H1 (cell line): ENCODE measurements around the gene PLA2G4E. TPM values are rescaled to one million over a fixed set of nuclear protein-coding genes. Genes with fewer than 3 reads are reported as not detected.

Experiments
- ASH2L ChIP-seq: fragments of 200-600, 300-600 bp; sonication (generic); IDR thresholded peaks from one replicate; pipeline ENCODE4 v1.7.1; 2017; ENCODE audit warnings: low read length
- HDAC2 ChIP-seq, 2 experiments: fragments of 300-600 bp in 1 of 2; sonication (generic) in 1 of 2; IDR thresholded peaks; 2 replicates each; pipeline ENCODE4 v1.6.1; 2011 to 2012; ENCODE audit warnings: low read depth in 2 of 2, low read length in 2 of 2, mild to moderate bottlenecking in 2 of 2, moderate library complexity in 2 of 2, borderline replicate concordance in 1 of 2, inconsistent platforms in 1 of 2
- JUN ChIP-seq: IDR thresholded peaks from 2 replicates; pipeline ENCODE4 v1.6.1; 2011; ENCODE audit warnings: low read depth, mild to moderate bottlenecking, improper control_type of control experiment, low read length
- RXRA ChIP-seq: IDR thresholded peaks from 2 replicates; pipeline ENCODE4 v1.6.1; 2011; ENCODE audit warnings: low read depth, mild to moderate bottlenecking, low read length, moderate library complexity; ENCODE audit not compliant: insufficient read depth
- SAP30 ChIP-seq: fragments of 300-600 bp; sonication (generic); IDR thresholded peaks from 2 replicates; pipeline ENCODE4 v1.7.1; 2012; ENCODE audit warnings: low read length, moderate library complexity, mild to moderate bottlenecking, inconsistent platforms; ENCODE audit not compliant: insufficient read depth, insufficient replicate concordance
- polyA plus RNA-seq, 7 experiments: library from polyadenylated mRNA; depleted of rRNA in 3 of 7; stranded (reverse) in 5 of 7; unstranded in 2 of 7; fragments of >200 nt in 5 of 7; fragments of 200-250 nt in 2 of 7; gene quantifications; 1 replicate in 5 of 7; 2 replicates in 1 of 7; 4 replicates in 1 of 7; pipeline versions ENCODE4 v1.2.1 to v1.2.3, GENCODE V29; 2011 to 2013; ENCODE audit warnings: missing spikeins in 2 of 7, mixed read lengths in 2 of 7
- total RNA-seq: library from RNA; stranded (reverse); fragmentation: NEBNext Ultra II Directional; extraction: Animal tissue kit (Norgen Biotek cat#: 25700); gene quantifications from 2 replicates; pipeline ENCODE4 v1.2.1, GENCODE V29; 2021

PLA2G4E gene
- total and polyA plus RNA-seq, 2 of the 8 experiments (the other 6 are each of a cell fraction or from before 2014, with no cell fraction given) = 0.03 TPM; not detected in 1

DNA sequence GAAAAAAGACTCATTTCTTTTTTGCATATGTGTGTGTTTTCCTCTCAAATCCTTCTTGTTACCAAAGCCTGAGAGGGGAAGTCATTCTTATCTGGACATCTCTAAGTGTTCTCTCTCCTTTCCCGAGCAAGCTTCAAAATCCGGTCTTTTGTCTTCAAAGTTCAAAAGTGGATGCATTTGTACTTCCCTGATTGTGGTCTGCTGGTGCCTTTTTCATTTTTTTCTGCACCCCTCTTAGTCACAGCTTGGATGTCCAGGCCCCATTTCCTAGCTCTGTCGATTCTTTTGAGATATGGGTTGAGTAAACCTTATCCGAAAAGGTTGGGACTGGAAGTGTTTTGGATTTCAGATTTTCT lies 83.3 kb downstream of the PLA2G4E start (continued):
- no peak for TF ChIP-seq HDAC2 (IDR thresholded peaks at IDR 0.05; ENCODE audit: borderline replicate concordance in 1 of 2, low read depth in 2 of 2, low read length in 2 of 2)
- TF ChIP-seq ASH2L = no peak
- no peak for TF ChIP-seq JUN
- no peak for TF ChIP-seq RXRA
- no peak for TF ChIP-seq SAP30
- TF ChIP-seq, all 59 proteins: peak for 0
